ENCODE measurements around the gene TRIO. TPM values are rescaled to one million over a fixed set of nuclear protein-coding genes. Genes with fewer than 3 reads are reported as not detected.

Gene TRIO
- polyA plus RNA-seq, 3 donors = 1.7 to 45.8 (median 2.1) TPM

DNA sequence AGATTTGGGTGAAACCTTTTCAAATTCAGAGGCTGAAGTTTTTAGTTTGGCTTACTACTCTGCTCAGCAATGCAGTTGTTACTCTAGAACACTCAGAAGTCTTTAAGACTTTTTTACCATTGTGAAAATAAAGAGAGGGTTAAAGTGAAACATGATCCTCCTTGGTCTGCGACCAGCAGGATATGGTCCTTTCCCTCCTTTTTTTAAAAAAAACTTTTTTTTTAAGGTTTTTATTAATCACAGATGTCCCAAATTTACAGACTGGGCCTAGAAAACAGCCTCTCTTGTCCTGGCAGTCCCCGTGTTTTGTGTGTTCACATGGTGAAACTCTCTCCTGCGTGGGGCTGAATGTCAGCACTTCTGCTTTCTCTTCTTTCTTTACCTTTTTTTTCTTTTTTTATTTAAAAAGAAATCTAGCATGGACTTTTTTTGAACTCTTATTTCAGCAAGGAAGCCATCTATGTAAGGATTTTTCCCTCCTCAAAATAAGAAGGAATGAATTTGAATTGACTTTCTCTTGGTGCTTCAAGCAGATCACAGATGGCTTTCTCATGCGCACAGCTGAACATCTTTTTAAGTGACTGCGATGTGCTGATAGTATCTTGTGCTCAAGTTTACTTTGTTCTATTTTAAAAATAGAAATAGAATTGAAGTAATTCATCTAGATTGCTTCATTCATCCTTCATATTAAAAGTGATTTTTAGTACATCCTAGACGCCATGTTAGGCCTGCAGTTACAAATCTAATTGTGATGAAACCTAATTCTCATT is 309.7 kb downstream of the TRIO start:
- H3K4me3 Mint-ChIP-seq = no peak overlapping the region
- no peaks in the 10 kb centered on the region for H3K4me1 Mint-ChIP-seq
- H3K27ac ChIP-seq (ENCODE audit: low read depth in 1 of 2, low read length in 2 of 2) = peak overlapping the region in 1 of 2 donors; percentile 10
- no peak overlapping the region for H3K4me3 ChIP-seq (replicated peaks in 1 of 3; ENCODE audit: low read depth in 2 of 3, low read length in 3 of 3)
- TF ChIP-seq, protein P1, sequence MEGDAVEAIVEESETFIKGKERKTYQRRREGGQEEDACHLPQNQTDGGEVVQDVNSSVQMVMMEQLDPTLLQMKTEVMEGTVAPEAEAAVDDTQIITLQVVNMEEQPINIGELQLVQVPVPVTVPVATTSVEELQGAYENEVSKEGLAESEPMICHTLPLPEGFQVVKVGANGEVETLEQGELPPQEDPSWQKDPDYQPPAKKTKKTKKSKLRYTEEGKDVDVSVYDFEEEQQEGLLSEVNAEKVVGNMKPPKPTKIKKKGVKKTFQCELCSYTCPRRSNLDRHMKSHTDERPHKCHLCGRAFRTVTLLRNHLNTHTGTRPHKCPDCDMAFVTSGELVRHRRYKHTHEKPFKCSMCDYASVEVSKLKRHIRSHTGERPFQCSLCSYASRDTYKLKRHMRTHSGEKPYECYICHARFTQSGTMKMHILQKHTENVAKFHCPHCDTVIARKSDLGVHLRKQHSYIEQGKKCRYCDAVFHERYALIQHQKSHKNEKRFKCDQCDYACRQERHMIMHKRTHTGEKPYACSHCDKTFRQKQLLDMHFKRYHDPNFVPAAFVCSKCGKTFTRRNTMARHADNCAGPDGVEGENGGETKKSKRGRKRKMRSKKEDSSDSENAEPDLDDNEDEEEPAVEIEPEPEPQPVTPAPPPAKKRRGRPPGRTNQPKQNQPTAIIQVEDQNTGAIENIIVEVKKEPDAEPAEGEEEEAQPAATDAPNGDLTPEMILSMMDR (IDR thresholded peaks at IDR 0.05) = no peak
- no peak overlapping the region for H2AFZ ChIP-seq (ENCODE audit: insufficient read depth, low read depth, low read length, poor library complexity, severe bottlenecking)
- no peaks in the 10 kb centered on the region for H3K27me3 Mint-ChIP-seq (ENCODE audit: low read depth in 3 of 3)
- no peaks in the 10 kb centered on the region for H3K79me2 ChIP-seq (ENCODE audit: insufficient read depth, low read length)
- no peak for DNase-seq
- H3K36me3 ChIP-seq (replicated peaks in 1 of 2; ENCODE audit: control insufficient read depth in 1 of 2, insufficient read depth in 2 of 2, low read length in 2 of 2) = peaks cover 23 to 47% of the 10 kb centered on the region in 2 donors
- no peak overlapping the region for H3K9ac ChIP-seq (ENCODE audit: insufficient read depth, low read length, poor library complexity, severe bottlenecking)
- no peaks in the 10 kb centered on the region for H3K4me1 ChIP-seq (ENCODE audit: control insufficient read depth in 1 of 2, insufficient read depth in 2 of 2, low read length in 2 of 2)
- intact Hi-C loops (cut with micrococcal nuclease) = no loop called here
- H3K27me3 ChIP-seq (ENCODE audit: control insufficient read depth in 2 of 2, insufficient read depth in 2 of 2, low read length in 2 of 2) = no peaks in the 10 kb centered on the region
- H3K9me3 ChIP-seq (replicated peaks in 1 of 2; ENCODE audit: control insufficient read depth in 1 of 2, insufficient read depth in 1 of 2, low read length in 2 of 2) = peaks cover 6 to 7% of the 10 kb centered on the region in 2 donors
- peaks cover 7% of the 10 kb centered on the region for H4K20me1 ChIP-seq (ENCODE audit: insufficient read depth, low read length)
- peaks cover 38 to 56% of the 10 kb centered on the region in 2 donors for H3K36me3 Mint-ChIP-seq
- H3K9me3 Mint-ChIP-seq = peaks cover 6 to 8% (median 8%) of the 10 kb centered on the region in 7 donors
- H3K27ac Mint-ChIP-seq = peak overlapping the region in 1 of 7 donors; percentile 55
- no CpG with 5 or more reads among the region's 6 CpGs for WGBS (ENCODE audit: insufficient coverage)
- no peak overlapping the region for H3K4me2 ChIP-seq (replicated peaks; ENCODE audit: extremely low read depth, low read length, poor library complexity, severe bottlenecking)

DNA sequence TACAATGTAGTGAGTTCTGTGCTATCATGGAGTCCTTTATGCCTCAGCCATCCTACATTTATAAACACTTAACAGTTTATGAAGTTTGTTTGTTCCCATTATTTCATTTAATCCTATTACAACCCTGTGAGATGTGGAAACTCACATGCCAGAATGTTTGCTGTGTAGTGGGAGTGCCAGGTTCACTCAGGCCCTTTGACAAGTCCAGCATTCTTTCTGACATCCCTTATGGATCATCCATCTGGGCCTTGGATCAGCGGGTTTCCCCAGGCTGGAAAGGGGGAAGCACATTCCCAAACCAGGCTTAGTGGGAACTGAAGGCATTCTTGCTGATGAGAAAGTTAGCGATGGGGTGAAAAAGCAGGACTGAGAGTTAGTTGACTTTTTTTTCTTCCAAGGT is 310.3 kb downstream of the TRIO start:
- no peak overlapping the region for H3K4me3 ChIP-seq (replicated peaks in 1 of 3; ENCODE audit: low read depth in 2 of 3, low read length in 3 of 3)
- H2AFZ ChIP-seq (ENCODE audit: insufficient read depth, low read depth, low read length, poor library complexity, severe bottlenecking) = no peak overlapping the region
- peaks cover 38 to 56% of the 10 kb centered on the region in 2 donors for H3K36me3 Mint-ChIP-seq
- DNase-seq = no peak
- peak overlapping the region in 2 of 7 donors; percentile 18 to 68 for H3K27ac Mint-ChIP-seq
- H3K27ac ChIP-seq (ENCODE audit: low read depth in 1 of 2, low read length in 2 of 2) = no peak overlapping the region
- H3K36me3 ChIP-seq (replicated peaks in 1 of 2; ENCODE audit: control insufficient read depth in 1 of 2, insufficient read depth in 2 of 2, low read length in 2 of 2) = peaks cover 23 to 41% of the 10 kb centered on the region in 2 donors
- intact Hi-C loops (cut with micrococcal nuclease) = no loop called here
- peaks cover 7% of the 10 kb centered on the region for H4K20me1 ChIP-seq (ENCODE audit: insufficient read depth, low read length)
- no peak overlapping the region for H3K9ac ChIP-seq (ENCODE audit: insufficient read depth, low read length, poor library complexity, severe bottlenecking)
- H3K4me1 ChIP-seq (ENCODE audit: control insufficient read depth in 1 of 2, insufficient read depth in 2 of 2, low read length in 2 of 2) = no peaks in the 10 kb centered on the region
- TF ChIP-seq, protein P1 (IDR thresholded peaks at IDR 0.05) = no peak
- peaks cover 6 to 7% of the 10 kb centered on the region in 2 donors for H3K9me3 ChIP-seq (replicated peaks in 1 of 2; ENCODE audit: control insufficient read depth in 1 of 2, insufficient read depth in 1 of 2, low read length in 2 of 2)
- H3K79me2 ChIP-seq (ENCODE audit: insufficient read depth, low read length) = no peaks in the 10 kb centered on the region
- WGBS (ENCODE audit: insufficient coverage) = no CpG with 5 or more reads among the region's 2 CpGs
- H3K4me2 ChIP-seq (replicated peaks; ENCODE audit: extremely low read depth, low read length, poor library complexity, severe bottlenecking) = no peak overlapping the region
- no peaks in the 10 kb centered on the region for H3K27me3 Mint-ChIP-seq (ENCODE audit: low read depth in 3 of 3)
- H3K4me1 Mint-ChIP-seq = no peaks in the 10 kb centered on the region
- H3K4me3 Mint-ChIP-seq = no peak overlapping the region
- H3K27me3 ChIP-seq (ENCODE audit: control insufficient read depth in 2 of 2, insufficient read depth in 2 of 2, low read length in 2 of 2) = no peaks in the 10 kb centered on the region
- H3K9me3 Mint-ChIP-seq = peaks cover 6 to 8% (median 8%) of the 10 kb centered on the region in 7 donors

Measured in CD14-positive monocyte (primary cell).